Measurements from ENCODE around the gene PTPRD.

DNA sequence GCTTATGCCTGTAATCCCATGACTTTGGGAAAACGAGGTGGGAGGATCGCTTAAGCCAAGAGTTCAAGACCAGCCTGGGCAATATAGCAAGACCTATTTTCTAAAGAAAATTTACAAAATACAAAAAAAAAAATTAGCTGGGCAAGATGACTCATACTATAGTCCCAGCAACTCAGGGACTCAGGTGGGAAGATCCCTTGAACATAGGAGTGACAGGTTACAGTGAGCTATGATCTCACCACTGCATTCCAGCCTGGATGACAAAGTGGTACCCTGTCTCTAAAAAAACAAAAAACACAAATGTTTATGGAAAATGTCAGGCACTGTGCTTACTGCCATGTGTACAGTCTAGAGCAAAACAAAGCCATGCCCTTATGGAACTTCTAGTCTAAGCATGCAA lies 1989.9 kb downstream of the PTPRD start:
- TF ChIP-seq ZNF274 (IDR thresholded peaks at IDR 0.05; ENCODE audit: low read depth, low read length) (no peak), YY1 (IDR thresholded peaks at IDR 0.05; ENCODE audit: insufficient read depth, insufficient read length) (no peak), SUZ12 (IDR thresholded peaks at IDR 0.05; ENCODE audit: extremely low read depth, insufficient read depth, insufficient read length) (no peak)
